Small intestine (tissue), 16 donors: ENCODE data around the gene NOX1. TPM values are rescaled to one million over a fixed set of nuclear protein-coding genes. Genes with fewer than 3 reads are reported as not detected.
A peak's percentile ranks its signal among the peaks of the same experiment; 100 is the strongest.

ENCODE experiments used
- DNase-seq, 2 donors: peaks; one replicate each; pipeline versions ENCODE4 v3.0.0 to v3.0.0-alpha.2; 2013
- FAIRE-seq: peaks from 2 replicates; lab custom pipeline; 2012; peaks lifted over from hg19 to GRCh38; lab: Jason Lieb, UNC
- H3K27ac ChIP-seq, 3 donors: one replicate each; pipeline ENCODE4 v1.5.1; 2013; ENCODE audit warnings: low read length in 2 of 3, mild to moderate bottlenecking in 2 of 3, control low read depth in 1 of 3, inconsistent platforms in 1 of 3, low read depth in 1 of 3, moderate library complexity in 1 of 3
- H3K27me3 ChIP-seq, 3 donors: one replicate each; pipeline ENCODE4 v1.6.1; 2013; ENCODE audit warnings: low read length in 3 of 3, inconsistent platforms in 1 of 3; ENCODE audit not compliant: control insufficient read depth in 3 of 3, insufficient read depth in 3 of 3
- H3K36me3 ChIP-seq, 3 donors: one replicate each; pipeline ENCODE4 v1.6.1; 2013; ENCODE audit warnings: low read length in 3 of 3, inconsistent platforms in 1 of 3, low read depth in 1 of 3, mild to moderate bottlenecking in 1 of 3, moderate library complexity in 1 of 3; ENCODE audit not compliant: control insufficient read depth in 3 of 3, insufficient read depth in 2 of 3
- H3K4me1 ChIP-seq, 3 donors: one replicate each; pipeline ENCODE4 v1.6.1; 2013; ENCODE audit warnings: low read length in 2 of 3, inconsistent platforms in 1 of 3, low read depth in 1 of 3, mild to moderate bottlenecking in 1 of 3, moderate library complexity in 1 of 3; ENCODE audit not compliant: control insufficient read depth in 3 of 3, insufficient read depth in 2 of 3
- H3K4me3 ChIP-seq, 3 donors: one replicate each; pipeline ENCODE4 v1.5.1; 2013; ENCODE audit warnings: low read length in 3 of 3, control low read depth in 1 of 3, inconsistent platforms in 1 of 3, low read depth in 1 of 3, mild to moderate bottlenecking in 1 of 3, moderate library complexity in 1 of 3
- H3K9me3 ChIP-seq, 2 donors: one replicate each; pipeline ENCODE4 v1.6.1; 2013; ENCODE audit warnings: low read depth in 1 of 2, low read length in 1 of 2; ENCODE audit not compliant: control insufficient read depth in 2 of 2, insufficient read depth in 1 of 2
- WGBS, 3 donors: extraction: QIAGEN DNeasy Blood & Tissue Kit; methylation state at CpG; one replicate each; pipeline ENCODE4 v1.1.7; 2013; 5-methylcytosine and 5-hydroxymethylcytosine counted together
- long read RNA-seq, 10 donors: transcript quantifications; one replicate each; lab custom pipeline, GENCODE V29; 2026
- polyA plus RNA-seq, 4 donors: library from polyadenylated mRNA; stranded (reverse) in 3 of 4; unstranded in 1 of 4; fragments of 200-250 nt in 3 of 4; fragments of 120-200 nt in 1 of 4; gene quantifications; one replicate each; pipeline versions ENCODE4 v1.2.1 to v1.2.3, GENCODE V29; 2013
- donor health status: healthy with polysubstance abuse.
- donor health status: control.
- donor health status: control.
- donor health status: Bipolar disorder and iron deficiency.
- donor health status: healthy.

NOX1 gene
- 1 to 10 TPM in 1 of 4 donors, not detected in 3; 6.4 TPM for polyA plus RNA-seq
- long read RNA-seq, donor 1, partial matches to known transcripts: 0 of 2 reads
- long read RNA-seq, donor 1, other reads (novel, unspliced or antisense): 0 of 2 reads
- long read RNA-seq, donor 2: 0 reads
- long read RNA-seq, donor 3: 0 reads
- long read RNA-seq, donor 4: 0 reads
- long read RNA-seq, donor 5: 0 reads
- long read RNA-seq, donor 6: 0 reads
- long read RNA-seq, donor 7: 0 reads
- long read RNA-seq, donor 8: 0 reads
- long read RNA-seq, donor 9: 0 reads
- long read RNA-seq, donor 10, transcript NOX1-204 (13 exons, 2,529 nt): major isoform, 7 of 8 reads
- long read RNA-seq, donor 10, partial matches to known transcripts: 0 of 8 reads
- long read RNA-seq, donor 10, other reads (novel, unspliced or antisense): 0 of 8 reads

DNA sequence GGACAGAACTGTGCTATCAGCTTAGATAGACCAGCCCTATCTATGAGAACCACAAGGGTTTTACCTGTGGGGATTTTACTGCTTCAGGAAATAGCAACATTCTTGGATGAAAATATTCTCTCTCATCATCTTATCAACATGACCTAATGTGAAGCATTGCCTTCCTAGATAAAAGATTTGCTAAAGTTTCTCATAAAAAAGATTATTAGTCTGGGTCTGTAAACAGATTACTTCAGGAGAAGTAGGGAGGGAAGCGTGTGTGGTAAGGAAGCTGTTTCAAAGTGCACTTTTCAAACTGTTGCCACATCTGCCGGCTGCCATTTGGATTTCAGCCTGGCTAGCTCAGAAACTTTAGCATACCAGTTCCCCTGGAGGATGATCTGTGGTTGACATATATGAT is at the start of gene NOX1:
Gene NOX1 (minus strand): TSS at position 35 of the 400 bp plus-strand sequence. CDS start 220 bp downstream, outside the sequence.
- H3K36me3 ChIP-seq: no peaks in the 10 kb centered on the region
- H3K27ac ChIP-seq: peak within 1 kb of the TSS in 1 of 3 donors; percentile 60
- no peak for FAIRE-seq
- H3K9me3 ChIP-seq: no peaks in the 10 kb centered on the region
- peaks cover 0 to 3% (median 0%) of the 10 kb centered on the region in 3 donors for H3K4me1 ChIP-seq
- peak in 1 of 2 donors; percentile 61 for DNase-seq
- 8 to 40% (median 18%) methylated on average over 2 of the region's 2 CpGs for WGBS, 3 donors
- no peak within 1 kb of the TSS for H3K4me3 ChIP-seq
- H3K27me3 ChIP-seq: no peaks in the 10 kb centered on the region

DNA sequence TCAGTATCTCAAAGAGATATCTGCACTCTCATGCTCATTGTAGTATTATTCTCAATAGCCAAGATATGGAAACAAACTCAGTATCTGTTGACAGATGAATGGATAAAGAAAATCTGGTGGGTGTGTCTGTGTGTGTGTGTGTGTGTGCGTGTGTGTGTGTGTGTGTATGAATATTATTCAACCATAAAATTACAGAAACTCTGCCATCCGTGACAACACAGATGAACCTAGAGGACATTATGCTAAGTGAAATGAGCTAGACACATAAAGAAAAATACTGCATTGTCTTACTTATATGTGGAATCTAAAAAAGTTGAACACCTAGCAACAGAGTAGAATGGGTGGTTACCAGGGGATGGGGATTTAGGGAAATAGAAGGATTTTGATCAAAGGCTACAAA is 41.4 kb upstream of the NOX1 start:
- no peak overlapping the region for H3K4me3 ChIP-seq
- DNase-seq (no peak), FAIRE-seq (no peak)
- no peaks in the 10 kb centered on the region for H3K27me3 ChIP-seq
- H3K36me3 ChIP-seq: peaks cover 0 to 2% (median 0%) of the 10 kb centered on the region in 3 donors
- 63 to 88% (median 81%) methylated on average over 2 of the region's 2 CpGs for WGBS, 3 donors
- no peaks in the 10 kb centered on the region for H3K4me1 ChIP-seq
- no peaks in the 10 kb centered on the region for H3K9me3 ChIP-seq
- H3K27ac ChIP-seq: no peak overlapping the region

DNA sequence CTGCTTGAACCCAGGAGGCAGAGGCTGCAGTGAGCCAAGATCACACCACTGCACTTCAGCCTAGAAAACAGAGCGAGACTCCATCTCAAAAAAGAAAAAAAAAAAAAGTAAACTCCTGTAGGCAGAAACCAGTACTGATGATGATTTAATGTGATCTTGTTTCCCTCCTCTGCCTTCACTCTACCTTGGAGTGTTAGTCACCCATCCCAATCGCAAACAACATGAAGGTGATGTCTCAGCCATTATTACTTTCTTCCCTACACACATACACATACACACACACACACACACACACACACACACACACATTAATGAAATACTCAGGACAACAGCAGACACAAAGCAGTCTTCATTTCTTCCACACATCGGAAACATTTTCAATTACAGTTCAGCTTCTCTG is 39.0 kb upstream of the NOX1 start:
- WGBS, 3 donors: 74 to 87% (median 82%) methylated on average over 2 to 3 of the region's 3 CpGs
- DNase-seq: no peak
- Histone ChIP-seq H3K27me3 (peaks cover 0 to 2% (median 0%) of the 10 kb centered on the region in 3 donors), H3K36me3 (peaks cover 0 to 2% (median 0%) of the 10 kb centered on the region in 3 donors), H3K27ac (no peak overlapping the region), H3K4me1 (no peaks in the 10 kb centered on the region), H3K4me3 (no peak overlapping the region), H3K9me3 (no peaks in the 10 kb centered on the region)
- no peak for FAIRE-seq

DNA sequence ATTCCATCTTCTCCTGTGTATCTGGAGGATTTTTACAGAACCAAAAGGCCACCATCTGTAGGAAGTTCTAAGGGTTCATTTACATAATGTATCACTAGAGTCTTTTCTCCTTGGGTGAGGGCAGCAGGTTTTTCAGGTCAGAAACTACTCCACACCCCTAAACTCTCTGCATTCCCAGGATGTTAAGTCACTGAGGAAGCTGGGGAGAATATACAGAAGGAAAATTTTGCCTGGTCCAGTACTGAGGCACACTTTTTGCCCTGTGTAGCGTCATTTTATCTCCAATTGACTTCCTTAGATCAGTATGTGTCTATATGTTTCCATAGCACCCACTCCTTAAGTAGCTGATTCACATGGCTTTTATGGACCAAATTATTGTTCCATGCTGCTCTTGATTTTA is 37.6 kb upstream of the NOX1 start:
- no peak overlapping the region for H3K27ac ChIP-seq
- H3K36me3 ChIP-seq: peaks cover 0 to 2% (median 0%) of the 10 kb centered on the region in 3 donors
- no peaks in the 10 kb centered on the region for H3K9me3 ChIP-seq
- 44 to 58% (median 50%) methylated on average over 1 of the region's 1 CpG for WGBS, 3 donors
- no peak overlapping the region for H3K4me3 ChIP-seq
- peaks cover 0 to 2% (median 0%) of the 10 kb centered on the region in 3 donors for H3K27me3 ChIP-seq
- H3K4me1 ChIP-seq: no peaks in the 10 kb centered on the region
- DNase-seq (no peak), FAIRE-seq (no peak)

DNA sequence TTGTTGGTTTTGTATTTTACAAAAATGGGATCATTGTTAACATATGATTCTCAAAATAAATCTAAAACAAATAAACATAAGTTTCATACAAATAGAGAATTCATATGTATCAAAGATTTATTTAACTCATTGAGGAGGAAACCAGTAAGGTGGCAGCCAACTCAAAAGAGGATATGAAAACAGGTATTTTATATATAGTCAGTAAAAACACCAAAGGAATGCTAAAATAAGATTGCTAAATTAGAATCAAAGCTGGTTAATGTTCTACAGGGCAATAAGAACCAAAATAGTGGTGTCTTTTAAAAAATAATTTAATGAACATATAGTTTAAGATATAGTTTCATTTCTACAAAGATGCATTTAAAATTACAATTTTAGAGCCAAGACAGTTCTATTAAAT is 31.5 kb upstream of the NOX1 start:
- Histone ChIP-seq H3K27me3 (peaks cover 0 to 2% (median 0%) of the 10 kb centered on the region in 3 donors), H3K27ac (no peak overlapping the region), H3K4me1 (no peaks in the 10 kb centered on the region), H3K36me3 (no peaks in the 10 kb centered on the region), H3K9me3 (no peaks in the 10 kb centered on the region), H3K4me3 (no peak overlapping the region)
- FAIRE-seq (no peak), DNase-seq (no peak)

DNA sequence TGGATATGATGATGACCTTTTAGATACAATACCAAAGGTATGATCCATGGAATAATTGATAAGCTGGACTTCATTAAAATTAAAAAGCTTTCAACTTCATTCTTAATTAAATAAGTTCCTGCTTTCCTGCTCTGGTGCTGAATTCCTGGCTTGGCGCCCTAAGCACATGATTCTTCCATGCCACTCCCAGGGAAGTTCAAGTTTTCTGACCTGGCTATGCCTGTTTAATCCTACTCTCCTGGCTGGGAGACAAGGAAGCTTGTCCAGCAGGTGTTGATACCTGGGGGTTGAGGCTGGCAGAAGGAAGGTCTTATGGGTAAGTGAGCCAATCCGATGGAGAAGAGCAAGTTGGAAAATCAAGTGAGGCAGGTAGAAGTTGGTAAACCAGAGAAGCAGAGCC is 30.3 kb upstream of the NOX1 start:
- H3K27me3 ChIP-seq: peaks cover 0 to 2% (median 0%) of the 10 kb centered on the region in 3 donors
- no peak for FAIRE-seq
- H3K4me3 ChIP-seq: no peak overlapping the region
- no peaks in the 10 kb centered on the region for H3K9me3 ChIP-seq
- 41 to 73% (median 49%) methylated on average over 2 of the region's 2 CpGs for WGBS, 3 donors
- no peak overlapping the region for H3K27ac ChIP-seq
- H3K4me1 ChIP-seq: no peaks in the 10 kb centered on the region
- DNase-seq: no peak
- no peaks in the 10 kb centered on the region for H3K36me3 ChIP-seq

DNA sequence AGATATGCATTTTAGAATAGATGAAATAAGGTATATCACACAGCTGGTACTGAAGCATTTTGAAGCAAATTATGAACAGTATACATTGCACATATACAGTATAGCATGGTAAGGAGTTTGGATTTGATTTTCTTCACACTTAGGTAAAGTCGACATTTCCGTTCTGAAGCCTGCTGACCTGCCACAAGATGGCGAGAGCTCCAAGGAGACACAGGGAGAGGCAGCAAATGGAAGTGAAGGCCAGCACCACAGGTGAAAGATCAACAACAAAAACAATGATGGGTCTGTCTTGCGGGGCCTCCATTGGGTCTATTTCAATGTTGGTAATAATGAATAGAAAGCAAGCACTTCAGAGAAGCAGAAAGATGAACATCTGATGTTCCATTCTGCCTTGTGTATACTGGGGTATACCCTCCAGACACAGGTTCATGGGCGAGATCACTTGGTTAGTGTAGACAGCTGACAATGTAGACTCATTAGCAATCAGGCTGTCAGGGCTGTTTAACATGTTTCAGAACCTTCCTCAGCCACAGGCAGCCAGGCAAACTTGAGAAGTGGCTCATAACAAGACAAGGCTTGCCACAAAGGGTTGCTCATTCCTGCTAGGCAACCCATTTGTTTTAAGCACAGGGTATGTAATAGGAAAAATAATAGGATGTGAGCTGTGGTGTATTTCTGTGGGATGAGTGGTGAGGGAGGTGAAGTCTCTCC is 21.4 kb upstream of the NOX1 start:
- no peaks in the 10 kb centered on the region for H3K9me3 ChIP-seq
- no peak overlapping the region for H3K27ac ChIP-seq
- no peaks in the 10 kb centered on the region for H3K36me3 ChIP-seq
- H3K4me3 ChIP-seq: no peak overlapping the region
- DNase-seq (peak; percentile 42 to 43), FAIRE-seq (no peak)
- WGBS, 3 donors: 23 to 39% (median 32%) methylated on average over 5 of the region's 5 CpGs
- no peaks in the 10 kb centered on the region for H3K27me3 ChIP-seq
- no peaks in the 10 kb centered on the region for H3K4me1 ChIP-seq

DNA sequence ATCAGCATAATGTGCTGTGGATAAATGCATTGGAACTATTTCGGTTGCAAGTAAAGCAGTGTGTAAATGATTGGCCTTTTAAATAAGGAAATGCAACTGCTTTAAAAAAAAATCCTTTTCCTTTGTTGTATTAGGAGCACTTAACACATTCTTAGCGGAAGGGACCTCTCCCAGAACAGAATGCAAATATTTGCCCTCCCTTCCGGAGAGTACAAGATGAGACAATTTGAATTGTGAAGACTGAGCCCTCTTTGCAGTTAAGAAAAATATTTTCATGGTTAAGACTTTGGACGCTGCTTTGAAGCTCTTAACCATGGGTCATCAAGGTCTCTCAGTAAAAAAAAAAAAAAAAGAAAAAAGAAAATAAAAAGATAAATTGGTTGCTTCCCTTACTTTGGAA is 9.5 kb upstream of the NOX1 start:
- Histone ChIP-seq H3K4me3 (no peak overlapping the region), H3K4me1 (no peaks in the 10 kb centered on the region), H3K9me3 (no peaks in the 10 kb centered on the region), H3K27ac (no peak overlapping the region), H3K36me3 (no peaks in the 10 kb centered on the region), H3K27me3 (no peaks in the 10 kb centered on the region)
- DNase-seq (peak in 1 of 2 donors; percentile 24), FAIRE-seq (no peak)
- 48 to 58% (median 52%) methylated on average over 4 of the region's 4 CpGs for WGBS, 3 donors
